Measurements from ENCODE around the gene AEBP1. TPM values are rescaled to one million over a fixed set of nuclear protein-coding genes. Genes with fewer than 3 reads are reported as not detected.

The AEBP1 gene
- total and polyA plus RNA-seq, 9 of the 15 experiments (the other 6 are each of a cell fraction or from before 2014, with no cell fraction given): 0.03 to 0.78 (median 0.30) TPM; not detected in 2

GRCh38 chr7:44147026-44147991 lies 43.2 kb downstream of the AEBP1 start (continued):
- TF ChIP-seq ZBED1 (IDR thresholded peaks at IDR 0.05): no peak
- TF ChIP-seq FOXA3 (CRISPR knock-in tag; conservative IDR thresholded peaks at IDR 0.05 in 1 of 2, IDR thresholded peaks at IDR 0.05 in 1 of 2): no peak
- TF ChIP-seq RBM15 (IDR thresholded peaks at IDR 0.05; ENCODE audit: insufficient read depth, low read length): no peak
- TF ChIP-seq HNRNPK (IDR thresholded peaks at IDR 0.05; ENCODE audit: low read depth, low read length, poor library complexity, severe bottlenecking): no peak
- TF ChIP-seq, protein P1, sequence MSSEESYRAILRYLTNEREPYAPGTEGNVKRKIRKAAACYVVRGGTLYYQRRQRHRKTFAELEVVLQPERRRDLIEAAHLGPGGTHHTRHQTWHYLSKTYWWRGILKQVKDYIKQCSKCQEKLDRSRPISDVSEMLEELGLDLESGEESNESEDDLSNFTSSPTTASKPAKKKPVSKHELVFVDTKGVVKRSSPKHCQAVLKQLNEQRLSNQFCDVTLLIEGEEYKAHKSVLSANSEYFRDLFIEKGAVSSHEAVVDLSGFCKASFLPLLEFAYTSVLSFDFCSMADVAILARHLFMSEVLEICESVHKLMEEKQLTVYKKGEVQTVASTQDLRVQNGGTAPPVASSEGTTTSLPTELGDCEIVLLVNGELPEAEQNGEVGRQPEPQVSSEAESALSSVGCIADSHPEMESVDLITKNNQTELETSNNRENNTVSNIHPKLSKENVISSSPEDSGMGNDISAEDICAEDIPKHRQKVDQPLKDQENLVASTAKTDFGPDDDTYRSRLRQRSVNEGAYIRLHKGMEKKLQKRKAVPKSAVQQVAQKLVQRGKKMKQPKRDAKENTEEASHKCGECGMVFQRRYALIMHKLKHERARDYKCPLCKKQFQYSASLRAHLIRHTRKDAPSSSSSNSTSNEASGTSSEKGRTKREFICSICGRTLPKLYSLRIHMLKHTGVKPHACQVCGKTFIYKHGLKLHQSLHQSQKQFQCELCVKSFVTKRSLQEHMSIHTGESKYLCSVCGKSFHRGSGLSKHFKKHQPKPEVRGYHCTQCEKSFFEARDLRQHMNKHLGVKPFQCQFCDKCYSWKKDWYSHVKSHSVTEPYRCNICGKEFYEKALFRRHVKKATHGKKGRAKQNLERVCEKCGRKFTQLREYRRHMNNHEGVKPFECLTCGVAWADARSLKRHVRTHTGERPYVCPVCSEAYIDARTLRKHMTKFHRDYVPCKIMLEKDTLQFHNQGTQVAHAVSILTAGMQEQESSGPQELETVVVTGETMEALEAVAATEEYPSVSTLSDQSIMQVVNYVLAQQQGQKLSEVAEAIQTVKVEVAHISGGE (CRISPR knock-in tag; IDR thresholded peaks at IDR 0.05): peak in 1 of 3 experiments; percentile 76; a peak in 2 of 6 replicates
- peak; percentile 32; the same call in 1 of the 2 replicates for TF ChIP-seq PHB2 (IDR thresholded peaks at IDR 0.05; ENCODE audit: low read depth)
- no peak for TF ChIP-seq TGIF2 (CRISPR knock-in tag; IDR thresholded peaks at IDR 0.05)
- no peak for TF ChIP-seq OTX1 (CRISPR knock-in tag; IDR thresholded peaks at IDR 0.05)
- peak; percentile 74 for TF ChIP-seq NEUROD1 (IDR thresholded peaks at IDR 0.05; ENCODE audit: borderline replicate concordance, low read depth, low read length, partially characterized antibody)
- no peak for TF ChIP-seq HIVEP1 (CRISPR knock-in tag; IDR thresholded peaks at IDR 0.05)
- TF ChIP-seq ZBTB7A (IDR thresholded peaks at IDR 0.05; ENCODE audit: borderline replicate concordance, control insufficient read depth, low read depth, low read length): peak; percentile 56; the same call in 1 of the 2 replicates
- TF ChIP-seq MXI1 (IDR thresholded peaks at IDR 0.05; ENCODE audit: low read depth, low read length): 0 out of 2 replicates have a peak, but pooled peaks have one; percentile 29
- no peak for TF ChIP-seq FOXA1 (IDR thresholded peaks at IDR 0.05; ENCODE audit: borderline replicate concordance)
- no peak for TF ChIP-seq U2AF1 (optimal IDR thresholded peaks at IDR 0.05; ENCODE audit: low read depth, low read length)
- TF ChIP-seq GABPB2 (CRISPR knock-in tag; conservative IDR thresholded peaks at IDR 0.05): no peak
- no peak for TF ChIP-seq CHCHD3 (CRISPR knock-in tag; IDR thresholded peaks at IDR 0.05)
- no peak for TF ChIP-seq BMI1 (IDR thresholded peaks at IDR 0.05; ENCODE audit: low read length)
- no peak for TF ChIP-seq E2F3 (CRISPR knock-in tag; IDR thresholded peaks at IDR 0.05)
- 0 out of 4 replicates have a peak, but pooled peaks of 1 of the 2 experiments have one; percentile 26 for TF ChIP-seq SIN3A (IDR thresholded peaks at IDR 0.05; ENCODE audit: borderline replicate concordance in 2 of 2, control insufficient read depth in 1 of 2, low read depth in 2 of 2, low read length in 2 of 2)
- peak; percentile 67 for TF ChIP-seq NFE2 (IDR thresholded peaks at IDR 0.05; ENCODE audit: low read depth)
- no peak for TF ChIP-seq ZNF384 (IDR thresholded peaks at IDR 0.05; ENCODE audit: low read depth, low read length)
- TF ChIP-seq TSC22D4 (tag; IDR thresholded peaks at IDR 0.05): no peak
